ENCODE results near the gene CTSV.
"Not testable (repeated sequence)": the region's sequence is repeated elsewhere in the genome, so short reads cannot be mapped to it uniquely, and the experiment has no call there.

CTSV gene

DNA sequence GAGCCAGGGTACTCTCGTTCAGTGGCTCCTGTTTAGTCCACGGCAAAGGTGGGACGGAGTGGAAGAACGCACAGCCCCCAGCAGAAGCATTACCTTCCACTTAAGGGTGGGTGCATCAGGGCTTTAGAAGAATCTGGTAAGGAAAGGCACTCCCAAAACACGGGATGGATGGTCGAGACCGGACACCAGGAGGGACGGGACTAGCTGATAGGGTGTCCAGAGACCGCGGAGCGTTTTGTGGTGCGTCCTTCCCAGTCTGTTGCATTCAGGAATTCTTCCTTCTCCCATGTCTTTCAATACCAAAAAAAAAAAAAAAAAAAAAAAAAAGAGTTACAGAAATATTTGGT, 545 bp upstream of the CTSV start:
- no peak for DNase-seq

DNA sequence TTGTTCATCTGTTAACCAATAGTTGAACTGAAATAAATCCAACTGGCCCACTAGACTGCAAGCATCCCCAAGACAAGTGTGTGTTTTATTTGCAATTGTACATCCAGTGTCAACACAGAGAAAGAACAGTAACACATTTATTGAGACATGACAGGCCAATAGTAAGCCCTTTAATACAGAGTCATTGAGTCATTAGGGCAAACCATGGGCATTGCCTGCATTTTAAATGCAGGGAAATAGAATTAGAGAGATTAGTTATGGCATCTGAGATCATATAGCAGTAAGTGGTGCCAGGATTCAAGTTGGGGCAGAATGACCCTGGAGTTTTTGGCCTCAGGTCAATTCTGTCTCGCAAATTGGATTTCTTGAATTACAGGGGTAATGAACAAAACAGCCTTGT, 15.4 kb downstream of the CTSV start:
- not testable (repeated sequence) for DNase-seq

DNA sequence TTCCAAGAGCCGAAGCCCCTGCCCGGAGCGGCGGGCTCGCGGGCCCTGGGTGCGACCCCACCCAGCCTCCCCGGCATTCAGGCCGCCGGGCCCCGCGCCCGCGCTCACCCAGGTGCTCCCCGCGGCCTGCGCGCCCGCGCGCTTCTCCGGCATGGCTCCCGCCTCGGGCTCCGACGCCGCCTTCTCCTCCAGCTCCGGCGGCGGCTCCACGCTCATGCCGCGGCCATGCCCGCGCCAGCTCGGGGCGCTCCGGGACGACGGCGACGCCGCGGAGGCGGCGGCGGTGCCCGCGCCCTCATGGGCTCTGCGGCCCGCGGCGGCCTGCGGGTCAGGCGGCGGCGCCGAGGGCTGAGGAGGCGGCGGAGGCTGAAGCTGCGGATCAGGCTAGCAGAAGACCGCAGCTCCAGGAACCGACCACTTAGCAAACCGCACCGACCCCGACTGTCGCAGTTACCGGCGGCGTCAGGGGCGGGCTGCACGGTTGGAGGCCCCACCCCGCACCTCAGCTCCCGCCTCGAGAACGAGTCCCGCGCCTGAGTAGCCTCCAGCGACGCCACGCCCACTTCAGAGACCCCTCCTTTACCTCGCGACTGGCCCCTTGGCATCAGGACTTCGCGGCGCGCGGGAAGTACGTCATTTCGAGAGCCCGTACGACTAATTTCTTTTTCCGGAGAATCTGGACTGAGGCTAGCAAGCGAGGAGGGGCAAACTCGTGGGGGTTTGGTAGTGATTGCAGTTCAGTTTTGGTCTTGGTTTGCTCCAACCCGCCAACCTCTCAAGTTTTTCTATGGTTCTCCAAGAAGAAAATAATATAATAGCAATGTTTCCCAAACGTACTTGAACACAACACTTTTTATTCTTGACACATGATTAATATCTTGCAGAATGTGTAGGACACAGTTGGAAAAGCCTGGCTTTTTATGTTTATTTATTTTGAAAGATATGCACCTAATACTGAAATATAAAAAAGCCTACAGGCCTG, 25.5 kb downstream of the CTSV start:
- peak; percentile 55 to 64 for DNase-seq

DNA sequence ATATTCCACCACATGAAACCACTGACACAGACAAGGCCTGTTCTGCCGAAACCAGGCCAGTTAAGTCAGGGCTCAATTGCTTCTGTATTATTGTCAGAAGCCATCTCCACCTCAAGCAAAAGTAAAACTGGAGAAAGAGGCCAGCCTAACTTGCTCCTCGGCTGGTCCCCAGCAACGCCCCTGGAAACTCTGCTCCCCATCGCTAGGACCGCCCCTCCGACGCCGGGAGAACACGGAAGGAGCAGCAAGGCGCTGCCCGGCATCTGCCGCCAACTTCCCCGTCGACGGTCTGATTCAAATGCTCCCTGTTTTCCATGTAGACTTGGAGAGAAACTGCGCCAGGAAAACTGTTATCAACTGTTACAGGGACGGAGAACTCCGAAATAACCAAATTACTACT, 26.3 kb downstream of the CTSV start:
- DNase-seq, result not testable (repeated sequence)

DNA sequence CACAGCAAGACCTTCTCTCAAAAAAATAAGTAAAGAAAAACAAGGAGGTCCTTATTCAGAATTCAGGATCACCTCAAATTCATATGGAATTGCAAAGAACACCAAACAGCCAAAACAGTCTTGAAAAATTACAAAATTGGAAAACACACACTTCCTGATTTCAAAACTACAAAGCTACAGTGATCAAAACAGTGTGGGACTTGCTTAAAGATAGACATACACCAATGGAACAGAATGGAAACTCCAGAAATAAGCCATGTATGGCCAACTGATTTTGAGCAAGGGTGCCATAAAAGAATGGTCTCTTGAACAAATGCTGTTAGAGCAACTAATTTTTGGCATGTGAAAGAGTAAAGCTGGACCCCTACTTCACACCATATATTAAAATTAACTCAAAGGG, 36.7 kb downstream of the CTSV start:
- DNase-seq, result not testable (repeated sequence)

DNA sequence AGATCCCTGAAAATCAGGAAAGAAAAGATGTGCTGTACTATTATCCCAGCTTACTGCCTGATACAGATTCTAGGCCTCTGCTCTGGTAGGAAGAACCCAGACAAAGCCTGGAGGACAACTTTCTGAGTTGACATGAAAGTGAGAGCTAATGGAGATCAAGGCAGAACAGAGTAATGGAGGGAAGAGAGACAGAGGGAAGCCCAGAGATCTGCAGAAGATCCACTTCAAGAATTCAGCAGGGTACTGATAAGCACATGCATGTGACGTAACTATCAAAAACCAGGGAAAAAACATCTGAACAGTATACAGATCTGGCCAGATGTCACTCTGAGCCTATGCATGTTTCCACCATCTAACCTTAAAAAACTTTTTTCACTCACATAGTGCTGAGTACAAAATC, 37.6 kb downstream of the CTSV start:
- not testable (repeated sequence) for DNase-seq

DNA sequence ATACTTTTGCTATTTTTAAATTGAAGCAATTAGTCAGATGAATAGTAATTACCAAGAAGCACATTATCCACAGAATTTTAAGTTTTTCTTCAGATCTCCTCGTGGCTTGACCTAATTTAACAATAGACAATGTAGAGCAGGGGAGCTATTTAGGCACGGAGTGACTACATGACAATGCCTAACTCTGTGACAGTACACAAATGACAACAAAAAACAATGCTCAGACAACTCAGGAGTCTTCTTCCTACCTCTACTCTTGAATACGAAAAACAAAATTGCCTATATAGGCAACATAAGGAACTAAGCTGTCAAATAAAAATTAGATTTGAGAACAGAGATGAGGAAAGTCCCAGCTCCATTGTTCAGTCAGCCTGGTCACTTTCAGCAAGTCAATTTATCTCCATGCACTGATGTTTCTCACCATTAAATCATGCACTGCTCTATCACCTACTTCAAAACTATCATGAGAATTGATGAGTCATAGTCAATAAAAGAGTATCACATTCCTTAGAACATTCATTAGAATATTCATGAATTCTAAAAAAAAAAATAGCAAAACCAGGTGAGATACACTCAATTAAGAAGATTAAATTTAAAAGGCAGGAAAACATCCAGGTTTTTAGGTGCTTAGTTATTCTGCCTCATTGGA, 38.7 kb downstream of the CTSV start:
- not testable (repeated sequence) for DNase-seq

DNA sequence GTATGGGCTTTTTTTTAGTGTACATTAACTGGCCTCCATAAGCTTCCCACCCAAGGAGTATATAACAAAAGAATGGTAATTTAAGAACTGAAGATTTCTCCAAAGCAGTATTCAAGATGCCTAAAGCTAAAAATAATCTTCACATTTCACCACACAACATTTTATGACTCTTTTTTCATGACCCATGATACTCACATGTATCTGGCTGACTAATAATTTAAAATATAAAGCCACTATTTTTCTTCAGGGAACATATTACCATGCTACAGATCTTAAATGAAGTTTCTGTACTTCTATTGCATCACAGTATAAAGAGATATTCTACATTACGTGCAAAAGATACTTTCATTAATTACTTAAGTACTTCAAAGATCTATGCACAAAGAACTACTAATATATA, 39.2 kb downstream of the CTSV start:
- not testable (repeated sequence) for DNase-seq

DNA sequence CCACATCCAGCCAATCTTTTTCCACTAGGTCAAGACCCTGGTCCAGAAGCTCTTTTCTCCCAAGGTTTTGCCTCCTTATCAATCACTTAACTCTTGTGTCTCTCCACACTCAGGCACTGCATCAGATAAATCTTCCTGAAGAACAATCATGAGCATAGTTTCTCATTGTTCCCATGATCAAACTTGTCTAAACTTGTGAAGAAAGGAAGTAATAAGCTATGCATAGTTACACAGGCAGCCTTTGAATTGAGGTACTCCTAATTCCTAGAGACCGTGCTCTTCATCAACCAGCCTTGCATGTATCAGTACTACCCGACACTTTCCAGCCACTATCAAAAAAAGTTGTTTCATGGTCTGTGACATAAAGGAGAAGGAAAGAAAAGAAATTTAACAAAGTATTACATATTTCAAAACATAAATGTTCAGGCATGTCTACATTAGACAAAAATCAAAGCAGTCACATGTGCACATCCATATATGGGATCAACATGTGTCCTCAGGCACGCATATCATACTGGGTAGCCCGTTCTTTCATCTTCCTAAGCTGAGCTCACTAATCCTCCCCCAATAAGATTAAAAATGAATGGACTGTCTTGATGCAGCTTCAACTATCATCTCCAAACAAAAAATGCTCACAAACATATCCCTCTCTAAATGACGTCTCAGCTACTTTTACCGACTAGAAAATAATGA, 41.8 kb downstream of the CTSV start:
- DNase-seq, result not testable (repeated sequence)

DNA sequence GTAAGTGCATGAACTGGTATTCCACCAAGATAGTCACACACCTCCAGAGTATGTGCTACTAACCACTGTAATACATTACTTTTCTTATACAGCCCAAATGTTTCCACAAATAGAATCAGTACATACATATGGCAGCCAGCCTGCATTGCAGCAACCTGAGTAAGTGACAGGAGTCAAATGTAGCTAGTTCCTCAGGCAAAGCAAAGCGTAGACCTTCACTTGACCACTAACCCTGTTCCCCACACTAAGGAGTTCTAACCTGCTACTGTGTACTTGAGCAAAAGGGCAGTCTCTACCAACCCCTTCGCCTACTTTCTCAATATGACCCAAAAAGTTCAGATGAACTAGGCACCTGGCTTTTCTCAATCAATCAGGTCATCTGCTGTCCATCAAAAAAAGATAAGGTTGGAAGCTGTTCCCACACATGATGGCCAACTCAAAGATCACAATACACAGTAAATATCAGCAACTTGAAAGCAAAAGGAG, 44.4 kb downstream of the CTSV start:
- not testable (repeated sequence) for DNase-seq

DNA sequence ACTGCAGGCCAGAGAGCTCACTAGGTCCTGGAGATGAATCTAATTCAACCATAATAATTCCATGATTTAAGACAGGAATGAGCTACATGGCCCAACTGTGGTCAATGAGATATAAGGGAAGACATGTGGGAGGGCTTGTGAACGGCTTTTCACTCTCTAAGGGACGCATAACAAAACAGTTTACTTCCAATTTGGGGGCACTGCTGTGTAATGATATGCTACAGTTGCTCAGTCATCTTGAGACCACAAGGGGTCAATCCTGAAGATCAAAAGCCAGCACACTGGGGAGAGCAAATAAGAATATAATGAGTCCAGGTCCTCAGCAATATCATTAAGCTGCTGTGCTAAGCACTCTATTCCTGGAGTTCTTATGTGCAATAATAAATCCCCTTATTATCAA, 46.6 kb downstream of the CTSV start:
- not testable (repeated sequence) for DNase-seq

DNA sequence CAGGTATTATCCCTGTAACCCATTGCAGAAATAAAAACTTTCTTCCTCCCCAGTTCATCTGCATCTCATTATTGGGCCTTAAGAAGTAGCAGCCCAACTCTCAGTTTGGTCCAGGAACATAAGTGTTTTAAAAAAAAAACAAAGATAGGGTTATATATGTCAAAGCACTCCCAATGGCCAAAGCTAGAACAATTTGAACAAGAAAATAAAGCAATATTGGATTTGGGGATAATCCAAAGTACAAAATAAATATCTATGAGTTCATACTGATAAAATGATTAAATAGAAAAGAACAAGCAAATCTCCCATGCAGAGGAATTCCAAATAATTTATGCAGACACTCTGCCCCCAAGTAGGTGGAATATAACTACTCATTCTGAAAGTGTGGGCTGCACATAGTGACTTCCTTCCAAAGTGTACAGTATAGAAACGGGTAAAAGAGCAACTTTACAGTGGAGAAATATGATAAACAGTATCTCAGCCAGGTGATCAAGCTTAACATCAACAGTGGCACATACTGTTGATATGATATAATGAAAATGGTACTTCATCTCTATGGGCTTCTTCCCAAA, 49.1 kb downstream of the CTSV start:
- not testable (repeated sequence) for DNase-seq

DNA sequence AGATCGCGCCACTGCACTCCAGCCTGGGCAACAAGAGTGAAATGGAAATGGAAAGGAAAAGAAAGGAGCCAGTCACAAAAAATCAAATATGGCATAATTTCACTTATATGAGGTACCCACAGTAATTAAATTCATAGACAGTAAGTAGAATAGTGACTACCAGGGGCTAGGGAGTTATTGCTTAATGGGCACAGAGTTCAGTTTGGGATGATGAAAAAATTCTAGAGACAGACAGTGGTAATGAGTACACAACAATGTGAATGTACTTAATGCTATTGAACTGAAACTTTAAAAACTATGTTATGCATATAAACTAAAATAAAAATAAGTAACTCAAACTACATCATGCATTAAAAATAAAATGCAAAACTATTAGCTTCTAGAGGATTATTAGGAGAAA, 54.1 kb downstream of the CTSV start:
- DNase-seq, result not testable (repeated sequence)

DNA sequence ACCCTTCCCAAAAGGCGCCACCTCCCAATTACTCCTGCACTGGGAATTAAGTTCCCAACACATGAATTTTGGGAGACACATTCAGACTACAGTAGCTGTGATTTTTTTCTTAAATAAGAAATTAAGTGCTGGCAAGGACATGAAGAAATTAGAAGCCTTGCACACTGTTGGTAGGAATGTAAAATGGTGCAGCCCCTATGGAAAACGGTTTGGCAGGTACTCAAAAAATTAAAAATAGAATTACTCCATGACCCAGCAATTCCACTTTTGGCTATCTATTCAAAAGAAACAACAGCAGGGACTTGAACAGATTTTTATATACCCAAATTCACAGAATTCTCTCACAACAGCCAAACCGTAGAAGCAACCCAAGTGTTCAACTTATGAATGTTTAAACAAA, 54.8 kb downstream of the CTSV start:
- DNase-seq, result not testable (repeated sequence)

DNA sequence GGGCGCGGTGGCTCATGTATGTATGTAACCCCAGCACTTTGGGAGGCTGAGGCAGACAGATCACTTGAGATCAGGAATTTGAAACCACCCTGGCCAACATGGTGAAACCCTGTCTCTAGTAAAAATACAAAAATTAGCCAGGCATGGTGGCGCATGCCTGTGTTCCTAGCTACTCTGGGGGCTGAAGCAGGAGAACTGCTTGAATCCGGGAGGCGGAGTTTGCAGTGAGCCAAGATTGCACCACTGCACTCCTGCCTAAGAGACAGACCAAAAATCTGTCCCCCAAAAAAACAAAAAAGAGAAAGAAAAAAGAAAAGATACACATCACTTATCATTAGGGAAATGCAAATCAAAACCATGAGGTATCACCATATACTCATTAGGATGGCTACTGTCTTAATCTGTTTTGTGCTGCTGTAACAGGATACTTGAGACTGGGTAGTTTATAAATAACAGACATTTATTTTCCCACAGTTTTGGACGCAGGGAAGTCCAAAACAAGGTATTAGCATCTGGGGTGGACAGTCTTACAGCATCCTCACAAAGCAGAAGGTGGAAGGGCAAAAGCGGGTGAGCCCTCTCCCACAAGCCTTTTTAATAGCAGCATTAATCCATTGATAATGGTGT, 55.3 kb downstream of the CTSV start:
- not testable (repeated sequence) for DNase-seq

Measured in inflammatory macrophage (primary cell).